SU-DHL-6 (cell line): Measurements from ENCODE around the gene AP5Z1.

Source experiments
- EZH2phosphoT487 ChIP-seq: fragments of 200-600 bp; sonication (generic), shearing (Covaris generic); conservative IDR thresholded peaks from 2 replicates; pipeline ENCODE4 v1.6.1; 2018; ENCODE audit warnings: mild to moderate bottlenecking, antibody characterized with exemption, low read length, moderate library complexity, mixed read lengths
- TF ChIP-seq, protein P1 (sequence below): fragments of 200-600 bp; sonication (generic); IDR thresholded peaks from one replicate; pipeline ENCODE4 v1.5.1; 2017; ENCODE audit warnings: antibody characterized with exemption, mild to moderate bottlenecking, low read length, moderate library complexity; ENCODE audit not compliant: insufficient read depth, poor library complexity, severe bottlenecking

DNA sequence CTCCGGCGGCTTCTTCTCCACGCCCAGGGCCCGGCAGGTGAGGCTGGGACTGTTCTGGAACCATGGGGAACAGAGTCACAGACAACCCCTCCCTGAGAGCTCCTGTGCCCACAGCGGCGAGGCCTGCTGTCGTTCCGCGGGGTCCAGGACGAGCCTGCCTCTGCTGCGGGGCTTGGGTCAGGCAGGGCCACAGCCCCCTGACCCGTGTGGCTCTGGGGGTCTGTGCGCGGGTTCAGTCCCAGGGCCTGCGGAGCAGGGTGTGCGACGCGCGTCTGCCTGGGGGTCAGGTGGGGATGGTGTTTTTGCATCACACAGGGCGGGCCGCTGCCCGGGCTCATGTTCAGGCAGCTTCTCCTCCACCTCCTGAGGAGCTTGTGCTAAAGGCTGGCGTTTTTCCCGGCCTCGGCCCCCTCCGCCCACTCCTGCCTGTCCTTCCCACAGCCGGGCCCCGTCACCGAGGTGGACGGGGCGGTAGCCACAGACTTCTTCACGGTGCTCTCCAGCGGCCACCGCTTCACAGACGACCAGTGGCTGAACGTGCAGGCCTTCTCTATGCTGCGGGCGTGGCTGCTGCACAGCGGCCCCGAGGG is 8.4 kb downstream of the AP5Z1 start:
- TF ChIP-seq, protein P1, sequence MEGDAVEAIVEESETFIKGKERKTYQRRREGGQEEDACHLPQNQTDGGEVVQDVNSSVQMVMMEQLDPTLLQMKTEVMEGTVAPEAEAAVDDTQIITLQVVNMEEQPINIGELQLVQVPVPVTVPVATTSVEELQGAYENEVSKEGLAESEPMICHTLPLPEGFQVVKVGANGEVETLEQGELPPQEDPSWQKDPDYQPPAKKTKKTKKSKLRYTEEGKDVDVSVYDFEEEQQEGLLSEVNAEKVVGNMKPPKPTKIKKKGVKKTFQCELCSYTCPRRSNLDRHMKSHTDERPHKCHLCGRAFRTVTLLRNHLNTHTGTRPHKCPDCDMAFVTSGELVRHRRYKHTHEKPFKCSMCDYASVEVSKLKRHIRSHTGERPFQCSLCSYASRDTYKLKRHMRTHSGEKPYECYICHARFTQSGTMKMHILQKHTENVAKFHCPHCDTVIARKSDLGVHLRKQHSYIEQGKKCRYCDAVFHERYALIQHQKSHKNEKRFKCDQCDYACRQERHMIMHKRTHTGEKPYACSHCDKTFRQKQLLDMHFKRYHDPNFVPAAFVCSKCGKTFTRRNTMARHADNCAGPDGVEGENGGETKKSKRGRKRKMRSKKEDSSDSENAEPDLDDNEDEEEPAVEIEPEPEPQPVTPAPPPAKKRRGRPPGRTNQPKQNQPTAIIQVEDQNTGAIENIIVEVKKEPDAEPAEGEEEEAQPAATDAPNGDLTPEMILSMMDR, result no peak
- no peak for TF ChIP-seq EZH2phosphoT487
